ENCODE data around the gene FHIT. TPM values are rescaled to one million over a fixed set of nuclear protein-coding genes. Genes with fewer than 3 reads are reported as not detected.
"Not testable (repeated sequence)": the region's sequence is repeated elsewhere in the genome, so short reads cannot be mapped to it uniquely, and the experiment has no call there.

The FHIT gene
- total RNA-seq, 1 donor from 2014 or later = 5.7 TPM

DNA sequence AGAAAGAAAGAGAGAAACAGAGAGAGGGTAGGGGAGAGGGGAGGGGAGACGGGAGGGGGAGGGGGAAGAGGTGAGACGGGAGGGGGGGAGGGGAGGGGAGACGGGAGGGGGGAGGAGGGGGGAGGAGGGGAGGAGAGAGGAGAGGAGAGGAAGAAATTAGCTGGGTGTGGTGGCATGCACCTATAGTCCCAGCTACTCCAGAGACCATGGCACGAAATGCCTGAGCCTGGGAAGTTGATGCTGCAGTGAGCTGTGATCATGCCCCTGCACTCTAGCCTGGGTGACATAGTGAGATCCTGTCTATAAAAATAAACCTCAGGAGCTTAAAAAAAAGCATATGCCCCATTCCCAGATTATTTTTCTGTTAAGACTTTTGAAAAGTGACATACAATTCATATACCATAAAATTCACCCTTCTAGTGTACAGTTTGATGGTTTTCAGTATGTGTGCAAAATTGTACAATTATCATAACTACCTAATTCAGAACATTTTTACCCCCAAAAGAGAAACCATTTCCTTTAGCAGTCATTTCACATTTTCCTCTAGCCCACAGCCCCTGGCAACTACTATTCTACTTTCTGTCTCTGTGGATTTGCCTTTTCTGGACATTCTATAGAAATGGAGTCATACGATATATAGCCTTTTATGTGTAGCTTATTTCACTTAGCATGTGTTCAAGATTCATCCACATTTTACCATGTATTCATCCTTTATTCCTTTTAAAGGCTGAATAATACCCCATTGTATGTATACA is 699.6 kb downstream of the FHIT start:
- no peaks in the 10 kb centered on the region for H4K20me1 ChIP-seq (ENCODE audit: low read depth)
- H3K79me2 ChIP-seq (ENCODE audit: low read depth) = no peaks in the 10 kb centered on the region
- no peaks in the 10 kb centered on the region for H3K36me3 ChIP-seq
- peaks cover 9% of the 10 kb centered on the region for H3K9me3 Mint-ChIP-seq
- H3K27me3 ChIP-seq = no peaks in the 10 kb centered on the region
- H3K4me3 ChIP-seq = no peak overlapping the region
- no peak overlapping the region for H3K27ac Mint-ChIP-seq
- peaks cover 60% of the 10 kb centered on the region for H3K4me1 ChIP-seq
- H3F3A ChIP-seq (ENCODE audit: low read depth) = peaks cover 66% of the 10 kb centered on the region
- H3K27me3 Mint-ChIP-seq (ENCODE audit: insufficient read depth, low read depth) = peaks cover 4% of the 10 kb centered on the region
- no peak for TF ChIP-seq EZH2 (IDR thresholded peaks at IDR 0.05)
- TF ChIP-seq CTCF (IDR thresholded peaks at IDR 0.05) = no peak
- no peak for TF ChIP-seq EZH2phosphoT487 (IDR thresholded peaks at IDR 0.05)
- H3K27ac ChIP-seq = no peak overlapping the region
- H2AFZ ChIP-seq (replicated peaks) = no peak overlapping the region
- no peaks in the 10 kb centered on the region for H3K9me3 ChIP-seq (ENCODE audit: low read depth)
- H3K4me3 Mint-ChIP-seq = no peak overlapping the region
- H3K9ac ChIP-seq = no peak overlapping the region
- no peak overlapping the region for H3K4me2 ChIP-seq
- peaks cover 3% of the 10 kb centered on the region for H3K36me3 Mint-ChIP-seq
- DNase-seq (ENCODE audit: low spot score) = no peak
- peaks cover 27% of the 10 kb centered on the region for H3K4me1 Mint-ChIP-seq

DNA sequence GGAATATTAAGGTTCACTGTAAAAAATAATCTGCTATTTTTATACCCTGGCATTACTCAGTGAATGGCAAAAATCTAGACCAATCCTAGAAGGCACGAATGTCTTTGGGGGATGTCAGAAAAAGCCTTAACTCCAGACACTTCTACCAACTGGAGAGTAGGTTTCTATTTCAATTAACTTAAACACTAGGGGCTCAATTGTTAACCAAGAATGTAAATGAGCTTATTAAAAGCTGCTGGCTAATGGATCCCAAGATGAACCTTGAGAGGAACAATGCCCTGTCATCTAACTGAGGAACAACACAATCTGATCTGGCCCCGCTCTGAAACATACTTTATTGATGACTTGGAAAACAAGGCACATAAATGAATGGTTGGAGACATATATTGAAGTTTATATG is 701.4 kb downstream of the FHIT start:
- Mint-ChIP-seq H3K36me3 (peaks cover 3% of the 10 kb centered on the region), H3K27ac (no peak overlapping the region)
- TF ChIP-seq CTCF (IDR thresholded peaks at IDR 0.05) (no peak), EZH2phosphoT487 (IDR thresholded peaks at IDR 0.05) (no peak), EZH2 (IDR thresholded peaks at IDR 0.05) (no peak)

GRCh38 chr3:60542995-60543394 is 708.3 kb downstream of the FHIT start:
- H3K36me3 Mint-ChIP-seq = no peaks in the 10 kb centered on the region
- no peaks in the 10 kb centered on the region for H3K79me2 ChIP-seq (ENCODE audit: low read depth)
- peaks cover 33% of the 10 kb centered on the region for H3F3A ChIP-seq (ENCODE audit: low read depth)
- H2AFZ ChIP-seq (replicated peaks) = no peak overlapping the region
- peaks cover 28% of the 10 kb centered on the region for H3K4me1 Mint-ChIP-seq
- H3K9me3 Mint-ChIP-seq = peaks cover 5% of the 10 kb centered on the region
- no peak overlapping the region for H3K27ac ChIP-seq
- no peaks in the 10 kb centered on the region for H4K20me1 ChIP-seq (ENCODE audit: low read depth)
- peaks cover 35% of the 10 kb centered on the region for H3K4me1 ChIP-seq
- no peak overlapping the region for H3K27ac Mint-ChIP-seq
- no peak overlapping the region for H3K4me2 ChIP-seq
- H3K36me3 ChIP-seq = no peaks in the 10 kb centered on the region
- DNase-seq (ENCODE audit: low spot score) = no peak
- TF ChIP-seq EZH2phosphoT487 (IDR thresholded peaks at IDR 0.05) (no peak), EZH2 (IDR thresholded peaks at IDR 0.05) (no peak)
- no peak overlapping the region for H3K9ac ChIP-seq
- H3K4me3 Mint-ChIP-seq = no peak overlapping the region
- H3K9me3 ChIP-seq (ENCODE audit: low read depth) = no peaks in the 10 kb centered on the region
- no peak overlapping the region for H3K4me3 ChIP-seq
- no peaks in the 10 kb centered on the region for H3K27me3 ChIP-seq
- H3K27me3 Mint-ChIP-seq (ENCODE audit: insufficient read depth, low read depth) = no peaks in the 10 kb centered on the region

More for the DNA sequence above, 701.4 kb downstream of the FHIT start:
- Histone ChIP-seq H3K4me2 (peak overlapping the region; percentile 36), H2AFZ (replicated peaks) (no peak overlapping the region), H3K27me3 (no peaks in the 10 kb centered on the region), H3K4me1 (peaks cover 60% of the 10 kb centered on the region), H3K4me3 (no peak overlapping the region), H3K9me3 (ENCODE audit: low read depth) (no peaks in the 10 kb centered on the region), H3K9ac (no peak overlapping the region), H3F3A (ENCODE audit: low read depth) (peaks cover 66% of the 10 kb centered on the region), H3K27ac (no peak overlapping the region), H4K20me1 (ENCODE audit: low read depth) (no peaks in the 10 kb centered on the region), H3K36me3 (no peaks in the 10 kb centered on the region), H3K79me2 (ENCODE audit: low read depth) (no peaks in the 10 kb centered on the region)
- DNase-seq (ENCODE audit: low spot score) = peak; percentile 13
- Mint-ChIP-seq H3K27me3 (ENCODE audit: insufficient read depth, low read depth) (peaks cover 4% of the 10 kb centered on the region), H3K4me1 (peaks cover 29% of the 10 kb centered on the region), H3K9me3 (peaks cover 9% of the 10 kb centered on the region), H3K4me3 (no peak overlapping the region)

- H2AFZ ChIP-seq (replicated peaks); H3K4me2 ChIP-seq; H4K20me1 ChIP-seq (ENCODE audit: low read depth); H3K27me3 ChIP-seq; DNase-seq (ENCODE audit: low spot score); H3K36me3 ChIP-seq; H3K79me2 ChIP-seq (ENCODE audit: low read depth); H3F3A ChIP-seq (ENCODE audit: low read depth); H3K4me3 ChIP-seq; H3K9me3 ChIP-seq (ENCODE audit: low read depth); H3K27ac ChIP-seq; H3K4me3 Mint-ChIP-seq; H3K9ac ChIP-seq; H3K27ac Mint-ChIP-seq; H3K36me3 Mint-ChIP-seq; H3K27me3 Mint-ChIP-seq (ENCODE audit: insufficient read depth, low read depth); H3K4me1 ChIP-seq: not testable (repeated sequence)
- Mint-ChIP-seq H3K9me3 (peaks cover 14% of the 10 kb centered on the region), H3K4me1 (peaks cover 22% of the 10 kb centered on the region)
Measured at GRCh38 chr3:60539394-60539793, 711.9 kb downstream of the FHIT start.

All from neural progenitor cell (in vitro differentiated cells).